HEK293T (cell line): Measurements from ENCODE around the gene RPL39.
"Not testable (repeated sequence)": the region's sequence is repeated elsewhere in the genome, so short reads cannot be mapped to it uniquely, and the experiment has no call there.

Experiments used
- CTCF ChIA-PET: fragments of 350-600 bp; formaldehyde crosslinking; extraction: SDS; loops from one replicate; lab custom pipeline; 2021; ENCODE audit warnings: antibody characterized with exemption, inconsistent platforms; lab: Yijun Ruan, JAX
- POLR2A ChIA-PET: fragments of 350-600 bp; formaldehyde crosslinking; extraction: SDS; loops from one replicate; lab custom pipeline; 2020; ENCODE audit warnings: antibody characterized with exemption, inconsistent platforms; lab: Yijun Ruan, JAX
- DNase-seq: peaks from one replicate; pipeline ENCODE4 v3.0.0; 2012; ENCODE audit warnings: mixed read lengths; ENCODE audit errors: extremely low spot score
- ARNT ChIP-seq: fragments of 450-650 bp; IDR thresholded peaks from 2 replicates; pipeline ENCODE4 v1.6.1; 2017; ENCODE audit warnings: mild to moderate bottlenecking
- BHLHE40 ChIP-seq: fragments of 450-650 bp; IDR thresholded peaks from 2 replicates; pipeline ENCODE4 v1.6.1; 2016; ENCODE audit warnings: mild to moderate bottlenecking, moderate library complexity, borderline replicate concordance
- CTBP1 ChIP-seq: fragments of 450-650 bp; IDR thresholded peaks from 2 replicates; pipeline ENCODE4 v1.6.1; 2016; ENCODE audit warnings: borderline replicate concordance
- ELF4 ChIP-seq: fragments of 450-650 bp; IDR thresholded peaks from 2 replicates; pipeline ENCODE4 v1.6.1; 2017; ENCODE audit warnings: antibody characterized with exemption
- FOXA1 ChIP-seq: fragments of 450-650 bp; IDR thresholded peaks from 2 replicates; pipeline ENCODE4 v1.6.1; 2016; ENCODE audit warnings: mild to moderate bottlenecking
- FOXK2 ChIP-seq: fragments of 450-650 bp; IDR thresholded peaks from 2 replicates; pipeline ENCODE4 v1.6.1; 2016; ENCODE audit warnings: mild to moderate bottlenecking
- FOXM1 ChIP-seq: fragments of 450-650 bp; IDR thresholded peaks from 2 replicates; pipeline ENCODE4 v1.6.1; 2017; ENCODE audit warnings: mild to moderate bottlenecking, borderline replicate concordance
- HDGF ChIP-seq: fragments of 450-650 bp; IDR thresholded peaks from 2 replicates; pipeline ENCODE4 v1.6.1; 2017; ENCODE audit warnings: antibody characterized with exemption, borderline replicate concordance
- L3MBTL2 ChIP-seq: fragments of 450-650 bp; conservative IDR thresholded peaks from 2 replicates; pipeline ENCODE4 v1.6.1; 2016; ENCODE audit warnings: mild to moderate bottlenecking
- LEF1 ChIP-seq: fragments of 450-650 bp; IDR thresholded peaks from 2 replicates; pipeline ENCODE4 v1.6.1; 2017; ENCODE audit warnings: mild to moderate bottlenecking, borderline replicate concordance
- NFRKB ChIP-seq: fragments of 450-650 bp; IDR thresholded peaks from 2 replicates; pipeline ENCODE4 v1.6.1; 2016; ENCODE audit warnings: mild to moderate bottlenecking, moderate library complexity
- SP1 ChIP-seq: fragments of 450-650 bp; IDR thresholded peaks from 2 replicates; pipeline ENCODE4 v1.6.1; 2017
- SUZ12 ChIP-seq: fragments of 450-650 bp; IDR thresholded peaks from 2 replicates; pipeline ENCODE4 v1.6.1; 2016; ENCODE audit warnings: mild to moderate bottlenecking
- TARDBP ChIP-seq: fragments of 450-650 bp; IDR thresholded peaks from 2 replicates; pipeline ENCODE4 v1.6.1; 2016
- ZNF384 ChIP-seq: fragments of 450-650 bp; IDR thresholded peaks from 2 replicates; pipeline ENCODE4 v1.6.1; 2016
- TF ChIP-seq, protein P1 (sequence below): fragments of 450-650 bp; IDR thresholded peaks from 2 replicates; pipeline ENCODE4 v1.6.1; 2016

RPL39 gene

DNA sequence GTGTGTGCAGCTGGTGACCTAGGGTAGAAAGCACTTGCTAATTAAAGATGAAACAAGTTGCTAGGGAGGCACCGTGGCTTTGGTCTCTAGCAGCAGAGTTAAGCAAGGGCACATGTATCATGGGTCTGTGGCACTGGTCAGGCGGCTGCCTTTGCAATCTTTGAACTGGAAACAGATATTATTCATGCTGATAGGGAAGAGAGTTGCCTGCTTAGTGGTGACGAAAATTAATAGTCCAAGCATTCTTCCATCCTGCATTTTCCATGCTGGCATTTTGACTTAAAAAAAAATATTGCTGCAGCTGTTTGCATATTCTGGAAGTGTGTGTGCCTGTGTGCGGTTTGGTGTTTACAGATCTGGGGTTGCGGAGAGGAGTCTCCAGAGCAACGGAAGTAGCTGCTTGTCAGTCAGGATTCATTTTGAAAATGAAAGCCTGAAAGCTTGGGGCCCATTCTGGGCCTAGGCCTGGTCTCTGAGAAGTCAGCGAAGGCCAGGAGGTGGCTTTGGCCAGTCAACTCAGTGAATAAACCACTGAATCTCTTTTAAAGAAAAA lies 35.4 kb downstream of the RPL39 start:
- CTCF ChIA-PET, result interaction anchor here (0.8 to 1.4 kb wide), 3 partner anchors 11 to 412 kb away, joined by 3 to 9 read pairs (median 3); no protein-coding TSS in a partner anchor
- no peak for TF ChIP-seq FOXA1
- no peak for DNase-seq
- POLR2A ChIA-PET, result interaction anchor here (3.2 kb wide), 1 partner anchor 35 kb away, joined by 28 read pairs; the partner anchor contains the start of gene RPL39

- ChIA-PET POLR2A (no interaction called here), CTCF (interaction anchor here (0.6 to 2.0 kb wide), 4 partner anchors 9 to 63 kb away, joined by 3 to 6 read pairs (median 4); no protein-coding TSS in a partner anchor)
- peak; percentile 71 for DNase-seq
- TF ChIP-seq ZNF384 (peak; percentile 88), FOXM1 (no peak)
These were observed 37.7 kb downstream of the RPL39 start for GRCh38 chrX:119753639-119754257.

DNA sequence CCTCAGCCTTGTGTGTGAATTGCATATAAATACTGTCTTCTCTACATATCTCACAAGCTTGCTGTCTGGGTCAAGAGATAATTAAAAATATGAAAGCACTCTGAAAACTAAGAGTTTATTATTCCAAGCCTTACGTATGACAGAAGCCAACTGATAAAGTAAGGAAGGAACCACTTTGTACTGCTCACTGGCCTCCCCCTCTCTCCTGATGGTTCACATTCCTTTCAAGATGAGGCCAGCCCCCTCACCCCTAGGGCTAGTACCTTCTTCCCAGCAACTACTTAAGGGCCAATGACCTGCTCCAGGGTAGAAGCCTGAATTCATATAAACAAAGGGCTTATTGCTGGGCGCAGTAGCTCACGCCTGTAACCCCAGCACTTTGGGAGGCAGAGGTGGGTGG lies 38.4 kb downstream of the RPL39 start:
- DNase-seq, result no peak
- TF ChIP-seq HDGF, result no peak
- no peak for TF ChIP-seq FOXK2
- TF ChIP-seq ARNT, result no peak
- TF ChIP-seq FOXA1, result no peak
- TF ChIP-seq CTBP1, result no peak
- TF ChIP-seq SP1, result no peak
- TF ChIP-seq ZNF384, result no peak
- no peak for TF ChIP-seq NFRKB
- TF ChIP-seq TARDBP, result no peak
- TF ChIP-seq ELF4, result no peak
- TF ChIP-seq, protein P1, sequence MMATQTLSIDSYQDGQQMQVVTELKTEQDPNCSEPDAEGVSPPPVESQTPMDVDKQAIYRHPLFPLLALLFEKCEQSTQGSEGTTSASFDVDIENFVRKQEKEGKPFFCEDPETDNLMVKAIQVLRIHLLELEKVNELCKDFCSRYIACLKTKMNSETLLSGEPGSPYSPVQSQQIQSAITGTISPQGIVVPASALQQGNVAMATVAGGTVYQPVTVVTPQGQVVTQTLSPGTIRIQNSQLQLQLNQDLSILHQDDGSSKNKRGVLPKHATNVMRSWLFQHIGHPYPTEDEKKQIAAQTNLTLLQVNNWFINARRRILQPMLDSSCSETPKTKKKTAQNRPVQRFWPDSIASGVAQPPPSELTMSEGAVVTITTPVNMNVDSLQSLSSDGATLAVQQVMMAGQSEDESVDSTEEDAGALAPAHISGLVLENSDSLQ, result no peak
- TF ChIP-seq L3MBTL2, result no peak
- no peak for TF ChIP-seq LEF1
- TF ChIP-seq SUZ12, result no peak
- ChIA-PET POLR2A (no interaction called here), CTCF (interaction anchor here (0.6 to 2.0 kb wide), 4 partner anchors 9 to 63 kb away, joined by 3 to 6 read pairs (median 4); no protein-coding TSS in a partner anchor)

DNA sequence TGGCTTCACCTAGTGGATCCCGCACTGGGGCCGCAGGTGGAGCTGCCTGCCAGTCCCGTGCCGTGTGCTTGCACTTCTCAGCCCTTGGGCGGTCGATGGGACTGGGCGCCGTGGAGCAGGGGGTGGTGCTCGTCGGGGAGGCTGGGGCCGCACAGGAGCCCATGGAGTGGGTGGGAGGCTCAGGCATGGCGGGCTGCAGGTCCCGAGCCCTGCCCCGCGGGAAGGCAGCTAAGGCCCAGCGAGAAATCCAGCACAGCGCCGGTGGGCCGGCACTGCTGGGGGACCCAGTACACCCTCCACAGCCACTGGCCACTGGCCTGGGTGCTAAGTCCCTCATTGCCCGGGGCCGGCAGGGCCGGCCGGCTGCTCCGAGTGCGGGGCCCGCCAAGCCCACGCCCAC lies 40.7 kb downstream of the RPL39 start:
- POLR2A ChIA-PET, DNase-seq: not testable (repeated sequence)
- CTCF ChIA-PET, result interaction anchor here (0.6 kb wide), 1 partner anchor 24 kb away, joined by 4 read pairs; no protein-coding TSS in a partner anchor

GRCh38 chrX:119750131-119750530 lies 41.3 kb downstream of the RPL39 start:
- POLR2A ChIA-PET, result interaction anchor here (0.8 kb wide), 1 partner anchor 30 kb away, joined by 3 read pairs; no protein-coding TSS in a partner anchor
- not testable (repeated sequence) for DNase-seq
- CTCF ChIA-PET, result interaction anchor here (0.6 to 1.8 kb wide), 5 partner anchors 8 to 234 kb away, joined by 3 to 9 read pairs (median 5); partner anchors contain the start of gene SOWAHD

GRCh38 chrX:119745283-119745848 lies 46.1 kb downstream of the RPL39 start:
- DNase-seq, result no peak
- ChIA-PET POLR2A (interaction anchor here (0.8 to 1.3 kb wide), 4 partner anchors 15 to 79 kb away, joined by 3 to 6 read pairs (median 4); partner anchors contain the start of gene RPL39), CTCF (interaction anchor here (0.6 to 2.7 kb wide), 6 partner anchors 8 to 252 kb away, joined by 3 to 15 read pairs (median 5); no protein-coding TSS in a partner anchor)
- TF ChIP-seq ARNT (no peak), SUZ12 (no peak), ZNF384 (no peak), FOXA1 (no peak), L3MBTL2 (no peak), ELF4 (no peak), LEF1 (no peak), CTBP1 (no peak), BHLHE40 (no peak), TARDBP (no peak), FOXK2 (no peak), FOXM1 (no peak), HDGF (no peak), NFRKB (no peak), SP1 (no peak)
- TF ChIP-seq, protein P1, result no peak

DNA sequence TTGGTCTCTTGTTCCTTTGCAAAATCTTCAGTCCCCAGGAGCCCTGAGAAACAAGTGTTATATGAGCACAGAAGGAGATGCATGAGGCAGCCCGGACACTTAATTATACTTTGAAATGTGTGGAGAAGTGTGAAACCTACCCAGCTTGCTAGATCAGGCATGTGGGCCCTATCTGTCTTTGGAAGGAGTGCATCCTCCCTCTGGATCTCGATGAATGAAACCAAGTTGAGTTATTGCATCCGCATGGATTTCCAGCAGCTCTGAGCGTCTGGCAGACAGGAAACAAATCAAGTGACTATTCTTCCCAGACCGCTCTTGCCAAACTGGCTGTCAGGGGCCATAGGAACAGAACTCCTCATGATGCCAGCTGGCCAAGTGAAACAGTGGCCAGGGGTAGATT lies 52.7 kb downstream of the RPL39 start:
- peak; percentile 7 for DNase-seq
- ChIA-PET POLR2A (no interaction called here), CTCF (interaction anchor here (1.0 to 2.1 kb wide), 2 partner anchors 10 to 21 kb away, joined by 3 to 6 read pairs; no protein-coding TSS in a partner anchor)
- TF ChIP-seq ELF4, result no peak
- TF ChIP-seq NFRKB, result no peak
- TF ChIP-seq FOXK2, result no peak
- no peak for TF ChIP-seq ZNF384
- TF ChIP-seq FOXA1, result no peak
- TF ChIP-seq BHLHE40, result no peak
- TF ChIP-seq TARDBP, result no peak
- TF ChIP-seq SUZ12, result no peak
- TF ChIP-seq L3MBTL2, result no peak
- TF ChIP-seq HDGF, result no peak
- no peak for TF ChIP-seq ARNT
- TF ChIP-seq FOXM1, result no peak
- TF ChIP-seq, protein P1, result no peak
- no peak for TF ChIP-seq SP1
- TF ChIP-seq CTBP1, result no peak
- TF ChIP-seq LEF1, result no peak
